DOHH2 (cell line): ENCODE data around the gene SAG.

Experiments used
- CTCF ChIP-seq: fragments of 200-600 bp; sonication (generic); IDR thresholded peaks from one replicate; pipeline ENCODE4 v1.5.1; 2014; ENCODE audit warnings: antibody characterized with exemption, mild to moderate bottlenecking, low read depth, low read length; ENCODE audit not compliant: poor library complexity, severe bottlenecking
- EZH2phosphoT487 ChIP-seq: fragments of 200-600 bp; sonication (generic); IDR thresholded peaks from 2 replicates; pipeline ENCODE4 v1.6.1; 2017; ENCODE audit warnings: borderline replicate concordance, mild to moderate bottlenecking, antibody characterized with exemption, low read length, moderate library complexity, mixed read lengths

DNA sequence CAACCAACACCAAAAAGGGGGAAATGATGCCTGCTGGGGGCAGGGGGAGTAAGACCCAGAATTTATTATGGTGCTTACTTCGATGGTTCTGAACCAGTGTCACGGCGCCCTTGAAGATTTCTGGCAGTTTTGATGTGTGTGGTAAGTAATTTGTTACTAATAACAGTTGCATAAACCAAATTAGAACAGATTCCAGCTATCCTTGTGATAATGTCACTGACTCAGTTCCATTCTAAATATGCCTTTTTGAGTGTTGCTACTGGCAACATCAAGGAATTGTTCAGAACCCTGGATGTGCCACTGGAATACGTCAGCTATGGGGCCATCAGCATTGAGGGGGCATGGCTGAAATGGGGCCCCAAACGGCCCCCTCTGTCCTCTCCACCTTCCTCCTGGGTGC, 11.6 kb downstream of the SAG start:
- TF ChIP-seq CTCF (no peak), EZH2phosphoT487 (no peak)
